Measurements from ENCODE around the gene SWI5. TPM values are rescaled to one million over a fixed set of nuclear protein-coding genes. Genes with fewer than 3 reads are reported as not detected.
A peak's percentile ranks its signal among the peaks of the same experiment; 100 is the strongest.

Gene SWI5
- total RNA-seq, 1 donor: 20.3 TPM

GRCh38 chr9:128266868-128267590, 9.0 kb upstream of the SWI5 start:
- Histone ChIP-seq H3K4me3 (ENCODE audit: insufficient read depth, low read length) (no peak overlapping the region), H3K4me1 (ENCODE audit: insufficient read depth, low read length) (no peaks in the 10 kb centered on the region), H3K79me2 (ENCODE audit: insufficient read depth, low read length) (peaks cover 32% of the 10 kb centered on the region), H3K9me3 (ENCODE audit: low read depth, low read length) (no peaks in the 10 kb centered on the region), H3K27me3 (ENCODE audit: insufficient read depth, low read length) (no peaks in the 10 kb centered on the region), H2AFZ (ENCODE audit: low read length) (no peak overlapping the region), H3K36me3 (ENCODE audit: insufficient read depth, low read length) (peaks cover 87% of the 10 kb centered on the region), H3K4me2 (ENCODE audit: insufficient read depth, low read length) (no peak overlapping the region), H4K20me1 (ENCODE audit: insufficient read depth, low read length) (peaks cover 37% of the 10 kb centered on the region), H3K27ac (ENCODE audit: low read depth, low read length) (no peak overlapping the region)
- no peak for DNase-seq (ENCODE audit: insufficient read length, low spot score, missing footprints)
- TF ChIP-seq, protein P1, sequence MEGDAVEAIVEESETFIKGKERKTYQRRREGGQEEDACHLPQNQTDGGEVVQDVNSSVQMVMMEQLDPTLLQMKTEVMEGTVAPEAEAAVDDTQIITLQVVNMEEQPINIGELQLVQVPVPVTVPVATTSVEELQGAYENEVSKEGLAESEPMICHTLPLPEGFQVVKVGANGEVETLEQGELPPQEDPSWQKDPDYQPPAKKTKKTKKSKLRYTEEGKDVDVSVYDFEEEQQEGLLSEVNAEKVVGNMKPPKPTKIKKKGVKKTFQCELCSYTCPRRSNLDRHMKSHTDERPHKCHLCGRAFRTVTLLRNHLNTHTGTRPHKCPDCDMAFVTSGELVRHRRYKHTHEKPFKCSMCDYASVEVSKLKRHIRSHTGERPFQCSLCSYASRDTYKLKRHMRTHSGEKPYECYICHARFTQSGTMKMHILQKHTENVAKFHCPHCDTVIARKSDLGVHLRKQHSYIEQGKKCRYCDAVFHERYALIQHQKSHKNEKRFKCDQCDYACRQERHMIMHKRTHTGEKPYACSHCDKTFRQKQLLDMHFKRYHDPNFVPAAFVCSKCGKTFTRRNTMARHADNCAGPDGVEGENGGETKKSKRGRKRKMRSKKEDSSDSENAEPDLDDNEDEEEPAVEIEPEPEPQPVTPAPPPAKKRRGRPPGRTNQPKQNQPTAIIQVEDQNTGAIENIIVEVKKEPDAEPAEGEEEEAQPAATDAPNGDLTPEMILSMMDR (IDR thresholded peaks at IDR 0.05; ENCODE audit: extremely low read depth, low read depth, low read length): no peak

DNA sequence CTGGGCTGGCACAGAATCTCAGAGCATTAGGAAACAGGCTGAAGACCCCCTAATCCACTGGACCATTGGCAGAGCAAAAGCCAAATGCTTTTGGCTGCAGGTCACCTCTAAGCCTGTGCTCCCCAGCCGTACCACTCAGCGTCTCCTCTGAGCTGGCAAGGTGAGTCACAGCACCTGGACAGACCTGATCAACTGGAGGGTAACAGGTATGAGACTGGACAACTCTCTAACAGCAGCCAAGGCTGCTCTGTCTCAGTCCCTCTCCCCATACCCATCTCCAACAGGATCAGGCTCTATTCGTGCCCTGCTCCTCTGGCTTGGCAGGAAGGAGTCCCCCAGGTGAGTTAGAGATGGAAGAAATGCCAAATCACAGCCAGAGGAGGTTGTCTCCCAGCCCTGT, 5.0 kb upstream of the SWI5 start:
- Histone ChIP-seq H4K20me1 (ENCODE audit: insufficient read depth, low read length) (peaks cover 57% of the 10 kb centered on the region), H3K27ac (ENCODE audit: low read depth, low read length) (no peak overlapping the region), H3K79me2 (ENCODE audit: insufficient read depth, low read length) (peaks cover 66% of the 10 kb centered on the region)

DNA sequence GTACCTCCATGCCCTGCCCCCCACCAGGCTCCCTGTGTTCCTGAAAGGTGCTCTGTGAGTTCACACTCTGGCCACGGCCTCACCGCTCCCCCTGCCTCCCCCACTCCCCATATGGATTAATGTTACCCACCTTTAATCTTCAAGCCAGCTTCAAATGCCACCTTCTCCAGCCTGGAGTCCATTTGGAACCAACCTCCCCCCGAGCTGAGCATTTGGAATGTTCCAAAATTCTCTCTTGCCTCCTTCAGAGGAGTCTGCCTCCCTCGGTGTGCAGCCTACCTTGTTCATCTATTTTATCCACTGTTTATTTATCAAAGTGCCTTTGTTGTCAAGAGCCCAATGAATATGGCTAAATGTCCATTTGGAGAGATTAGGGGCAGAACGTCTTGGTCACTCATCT, 4.6 kb upstream of the SWI5 start:
- TF ChIP-seq, protein P1 (IDR thresholded peaks at IDR 0.05; ENCODE audit: extremely low read depth, low read depth, low read length): no peak
- Histone ChIP-seq H3K9me3 (ENCODE audit: low read depth, low read length) (no peaks in the 10 kb centered on the region), H3K79me2 (ENCODE audit: insufficient read depth, low read length) (peaks cover 70% of the 10 kb centered on the region), H3K36me3 (ENCODE audit: insufficient read depth, low read length) (peaks cover 68% of the 10 kb centered on the region), H4K20me1 (ENCODE audit: insufficient read depth, low read length) (peaks cover 57% of the 10 kb centered on the region), H3K4me2 (ENCODE audit: insufficient read depth, low read length) (no peak overlapping the region), H3K4me1 (ENCODE audit: insufficient read depth, low read length) (peaks cover 12% of the 10 kb centered on the region), H2AFZ (ENCODE audit: low read length) (no peak overlapping the region), H3K4me3 (ENCODE audit: insufficient read depth, low read length) (no peak overlapping the region), H3K27me3 (ENCODE audit: insufficient read depth, low read length) (no peaks in the 10 kb centered on the region), H3K27ac (ENCODE audit: low read depth, low read length) (no peak overlapping the region)
- DNase-seq (ENCODE audit: insufficient read length, low spot score, missing footprints): peak; percentile 30

More for the DNA sequence above, 5.0 kb upstream of the SWI5 start:
- Histone ChIP-seq H2AFZ (ENCODE audit: low read length) (no peak overlapping the region), H3K27me3 (ENCODE audit: insufficient read depth, low read length) (no peaks in the 10 kb centered on the region), H3K36me3 (ENCODE audit: insufficient read depth, low read length) (peaks cover 72% of the 10 kb centered on the region), H3K4me2 (ENCODE audit: insufficient read depth, low read length) (no peak overlapping the region), H3K4me3 (ENCODE audit: insufficient read depth, low read length) (no peak overlapping the region), H3K9me3 (ENCODE audit: low read depth, low read length) (no peaks in the 10 kb centered on the region), H3K4me1 (ENCODE audit: insufficient read depth, low read length) (peaks cover 12% of the 10 kb centered on the region)
- TF ChIP-seq, protein P1 (IDR thresholded peaks at IDR 0.05; ENCODE audit: extremely low read depth, low read depth, low read length): no peak
- DNase-seq (ENCODE audit: insufficient read length, low spot score, missing footprints): peak; percentile 70

DNA sequence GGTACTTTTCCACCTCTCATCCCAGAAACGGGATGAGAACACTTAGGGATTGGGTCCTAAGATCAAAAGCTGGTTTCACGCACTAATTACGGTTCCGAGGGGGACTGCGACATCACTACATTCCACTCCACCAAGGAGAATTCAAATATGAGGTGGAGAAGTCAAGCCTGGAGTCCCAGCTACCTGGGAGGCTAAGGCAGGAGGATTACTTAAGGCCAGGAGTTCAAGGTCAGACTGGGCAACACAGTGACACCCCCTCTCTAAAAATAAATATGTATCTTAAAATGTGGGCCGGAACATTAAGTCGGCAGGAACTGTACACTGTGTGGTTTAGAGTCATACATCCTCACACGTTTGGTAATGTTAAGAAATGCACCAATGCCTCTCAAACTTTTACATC, 1.8 kb upstream of the SWI5 start:
- TF ChIP-seq, protein P1 (IDR thresholded peaks at IDR 0.05; ENCODE audit: extremely low read depth, low read depth, low read length): no peak
- peaks cover 48% of the 10 kb centered on the region for H4K20me1 ChIP-seq (ENCODE audit: insufficient read depth, low read length)
- peak overlapping the region; percentile 79 for H3K4me3 ChIP-seq (ENCODE audit: insufficient read depth, low read length)
- peaks cover 22% of the 10 kb centered on the region for H3K4me1 ChIP-seq (ENCODE audit: insufficient read depth, low read length)
- H2AFZ ChIP-seq (ENCODE audit: low read length): no peak overlapping the region
- H3K27me3 ChIP-seq (ENCODE audit: insufficient read depth, low read length): no peaks in the 10 kb centered on the region
- DNase-seq (ENCODE audit: insufficient read length, low spot score, missing footprints): peak; percentile 35
- H3K36me3 ChIP-seq (ENCODE audit: insufficient read depth, low read length): peaks cover 41% of the 10 kb centered on the region
- H3K4me2 ChIP-seq (ENCODE audit: insufficient read depth, low read length): peak overlapping the region; percentile 98
- peaks cover 74% of the 10 kb centered on the region for H3K79me2 ChIP-seq (ENCODE audit: insufficient read depth, low read length)
- peak overlapping the region; percentile 88 for H3K27ac ChIP-seq (ENCODE audit: low read depth, low read length)
- H3K9me3 ChIP-seq (ENCODE audit: low read depth, low read length): no peaks in the 10 kb centered on the region

Measured in osteoblast (primary cell).